Type B pancreatic cell (in vitro differentiated cells): ENCODE measurements around the gene SWAP70. TPM values are rescaled to one million over a fixed set of nuclear protein-coding genes. Genes with fewer than 3 reads are reported as not detected.

ENCODE experiments used
- DNase-seq: peaks from one replicate; pipeline ENCODE4 v3.0.0; 2021; ENCODE audit warnings: mixed read lengths; ENCODE audit not compliant: unreplicated experiment; ENCODE audit errors: extremely low spot score
- H3K27ac Mint-ChIP-seq: 2 replicates; pipeline ENCODE4 v1.8.0; 2021; ENCODE audit warnings: mild to moderate bottlenecking, mixed read lengths
- H3K27me3 Mint-ChIP-seq: 2 replicates; pipeline ENCODE4 v1.8.0; 2021; ENCODE audit warnings: mixed read lengths
- H3K36me3 Mint-ChIP-seq: 2 replicates; pipeline ENCODE4 v1.8.0; 2021; ENCODE audit warnings: mixed read lengths
- H3K4me1 Mint-ChIP-seq: one replicate; pipeline ENCODE4 v1.8.0; 2021; ENCODE audit warnings: mixed read lengths; ENCODE audit not compliant: unreplicated experiment
- H3K4me3 Mint-ChIP-seq: 2 replicates; pipeline ENCODE4 v1.8.0; 2021; ENCODE audit warnings: mild to moderate bottlenecking, mixed read lengths
- H3K9me3 Mint-ChIP-seq: 2 replicates; pipeline ENCODE4 v1.8.0; 2021; ENCODE audit warnings: mixed read lengths
- total RNA-seq: library from RNA; stranded (reverse); gene quantifications from 2 replicates; pipeline ENCODE4 v1.2.1, GENCODE V29; 2021; ENCODE audit warnings: low replicate concordance
- TF ChIP-seq, protein P1 (sequence below): fragments of 200-600 bp; sonication (generic); conservative IDR thresholded peaks from 2 replicates; pipeline ENCODE4 v1.5.0; 2021; ENCODE audit warnings: antibody characterized with exemption, mild to moderate bottlenecking

The SWAP70 gene
- total RNA-seq, 1 donor from 2014 or later = 18.8 TPM

DNA sequence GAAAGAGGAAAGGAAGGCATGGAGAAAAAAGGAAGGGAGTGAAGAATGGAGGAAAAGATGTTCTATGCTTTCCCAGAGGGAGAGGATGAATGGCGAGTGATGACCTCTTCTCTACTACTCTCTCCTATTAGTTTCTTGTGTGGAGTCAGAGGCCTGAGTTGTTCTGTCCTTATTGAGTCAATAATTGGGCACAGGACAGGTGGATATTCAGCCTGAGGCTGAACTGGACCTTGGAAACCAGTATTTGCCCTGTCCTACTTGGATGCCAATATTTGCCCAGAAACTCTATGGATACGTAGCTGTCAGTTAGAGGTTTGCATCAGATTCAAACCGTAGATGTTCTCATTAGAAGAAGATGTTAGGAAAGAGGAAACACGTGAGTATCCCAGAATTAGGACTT is 17.6 kb upstream of the SWAP70 start:
- H3K4me3 Mint-ChIP-seq = no peak overlapping the region
- H3K27me3 Mint-ChIP-seq = no peaks in the 10 kb centered on the region
- TF ChIP-seq, protein P1, sequence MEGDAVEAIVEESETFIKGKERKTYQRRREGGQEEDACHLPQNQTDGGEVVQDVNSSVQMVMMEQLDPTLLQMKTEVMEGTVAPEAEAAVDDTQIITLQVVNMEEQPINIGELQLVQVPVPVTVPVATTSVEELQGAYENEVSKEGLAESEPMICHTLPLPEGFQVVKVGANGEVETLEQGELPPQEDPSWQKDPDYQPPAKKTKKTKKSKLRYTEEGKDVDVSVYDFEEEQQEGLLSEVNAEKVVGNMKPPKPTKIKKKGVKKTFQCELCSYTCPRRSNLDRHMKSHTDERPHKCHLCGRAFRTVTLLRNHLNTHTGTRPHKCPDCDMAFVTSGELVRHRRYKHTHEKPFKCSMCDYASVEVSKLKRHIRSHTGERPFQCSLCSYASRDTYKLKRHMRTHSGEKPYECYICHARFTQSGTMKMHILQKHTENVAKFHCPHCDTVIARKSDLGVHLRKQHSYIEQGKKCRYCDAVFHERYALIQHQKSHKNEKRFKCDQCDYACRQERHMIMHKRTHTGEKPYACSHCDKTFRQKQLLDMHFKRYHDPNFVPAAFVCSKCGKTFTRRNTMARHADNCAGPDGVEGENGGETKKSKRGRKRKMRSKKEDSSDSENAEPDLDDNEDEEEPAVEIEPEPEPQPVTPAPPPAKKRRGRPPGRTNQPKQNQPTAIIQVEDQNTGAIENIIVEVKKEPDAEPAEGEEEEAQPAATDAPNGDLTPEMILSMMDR = no peak
- H3K9me3 Mint-ChIP-seq = no peaks in the 10 kb centered on the region
- H3K4me1 Mint-ChIP-seq = no peaks in the 10 kb centered on the region
- H3K36me3 Mint-ChIP-seq = no peaks in the 10 kb centered on the region
- DNase-seq = no peak
- H3K27ac Mint-ChIP-seq = no peak overlapping the region

DNA sequence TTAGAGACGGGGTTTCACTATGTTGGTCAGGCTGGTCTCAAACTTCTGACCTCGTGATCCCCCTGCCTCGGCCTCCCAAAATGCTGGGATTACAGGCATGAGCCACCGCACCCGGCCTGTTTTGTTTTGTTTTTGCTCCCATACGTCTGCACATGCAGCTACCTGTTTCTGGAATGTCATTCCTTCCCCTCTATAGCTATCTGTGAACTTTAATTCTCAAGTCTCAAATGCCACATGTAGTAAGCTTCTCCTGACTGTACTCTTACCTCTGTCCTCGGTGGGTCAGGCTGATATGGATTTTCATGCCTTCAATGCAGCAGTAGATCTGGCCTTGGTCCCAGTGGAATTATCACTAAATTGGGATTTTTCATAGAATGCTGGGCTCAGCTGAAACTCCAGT is 12.4 kb upstream of the SWAP70 start:
- no peak overlapping the region for H3K4me3 Mint-ChIP-seq
- DNase-seq = no peak
- TF ChIP-seq, protein P1 = no peak
- no peaks in the 10 kb centered on the region for H3K4me1 Mint-ChIP-seq
- H3K36me3 Mint-ChIP-seq = no peaks in the 10 kb centered on the region
- no peaks in the 10 kb centered on the region for H3K27me3 Mint-ChIP-seq
- H3K9me3 Mint-ChIP-seq = no peaks in the 10 kb centered on the region
- H3K27ac Mint-ChIP-seq = no peak overlapping the region

DNA sequence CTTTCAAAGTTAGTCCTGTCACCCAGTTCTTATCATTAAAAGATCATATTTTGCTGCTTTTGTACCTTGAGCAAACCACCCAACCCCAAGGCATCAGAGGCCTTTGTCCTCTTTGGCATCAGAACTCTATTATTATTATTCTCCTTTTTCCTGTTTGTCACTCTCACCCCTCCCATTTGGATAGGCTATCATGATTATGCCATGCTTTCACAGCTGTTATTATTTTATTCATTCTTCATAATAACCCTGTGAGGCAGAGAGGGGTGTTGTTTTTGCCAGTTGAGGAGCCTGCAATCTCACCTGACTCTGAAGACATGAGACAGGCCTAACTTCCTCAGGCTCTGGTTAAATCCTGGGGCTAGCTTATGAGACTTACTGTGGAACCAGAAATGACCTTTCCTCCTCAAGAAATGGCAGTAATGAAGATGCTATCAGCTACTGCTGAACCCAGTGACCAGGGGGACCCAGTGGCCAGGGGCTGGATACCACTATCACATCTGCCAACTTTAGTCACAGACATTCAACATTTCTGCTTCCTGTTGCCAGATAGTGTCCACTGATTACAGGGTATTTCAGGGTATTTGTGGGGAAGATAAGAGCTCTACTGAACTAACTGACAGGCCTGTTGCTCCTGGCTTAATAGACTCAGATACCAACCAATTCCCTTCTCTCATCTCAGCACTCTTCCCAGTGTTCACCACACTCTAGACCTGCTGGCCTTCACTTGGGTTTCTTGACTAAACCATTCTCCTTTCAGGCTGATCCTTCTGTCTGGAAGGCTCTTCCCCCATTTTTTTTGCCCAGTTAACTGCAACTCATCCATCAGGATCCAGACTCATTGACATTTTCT is 11.8 kb upstream of the SWAP70 start:
- TF ChIP-seq, protein P1 = no peak
- Mint-ChIP-seq H3K36me3 (no peaks in the 10 kb centered on the region), H3K4me3 (no peak overlapping the region), H3K27me3 (no peaks in the 10 kb centered on the region), H3K9me3 (no peaks in the 10 kb centered on the region), H3K27ac (no peak overlapping the region), H3K4me1 (no peaks in the 10 kb centered on the region)
- DNase-seq = no peak

DNA sequence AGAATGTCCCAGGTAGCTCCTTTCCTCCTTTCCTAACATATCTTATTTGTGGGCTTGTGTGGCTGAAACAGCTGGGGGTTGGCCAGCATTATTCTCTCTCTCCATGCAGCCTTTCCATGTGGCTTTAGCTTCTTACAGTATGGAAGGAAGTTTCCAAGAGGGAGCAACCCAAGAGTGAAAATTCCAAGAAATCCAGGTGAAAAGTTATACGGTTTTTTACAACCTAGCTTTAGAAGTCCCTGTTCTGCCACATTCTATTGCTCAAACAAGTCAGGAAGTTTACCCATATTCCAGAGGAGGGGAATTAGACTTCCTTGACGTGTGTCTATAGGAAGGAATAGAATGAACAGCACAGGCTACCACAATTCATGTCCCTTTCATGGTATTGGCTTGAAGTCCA is 10.0 kb upstream of the SWAP70 start:
- H3K27me3 Mint-ChIP-seq = no peaks in the 10 kb centered on the region

DNA sequence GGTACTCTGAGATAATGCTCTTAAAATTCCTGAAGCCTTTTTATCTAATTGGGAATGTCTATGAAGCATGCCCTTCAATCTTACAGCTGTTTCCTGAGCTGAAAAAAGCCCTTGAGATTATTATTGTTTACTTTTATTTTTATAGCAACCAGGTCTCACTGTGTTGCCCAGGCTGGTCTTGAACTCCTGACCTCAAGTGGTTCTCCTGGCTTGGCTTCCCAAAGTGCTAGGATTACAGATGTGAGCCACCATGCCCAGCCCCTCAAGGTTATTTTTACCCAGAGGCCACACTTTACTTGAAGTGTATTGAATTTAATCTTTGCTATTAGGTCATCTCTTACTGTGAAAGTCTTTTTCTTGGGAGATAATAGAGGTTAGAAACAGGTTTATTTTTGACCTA is 7.0 kb upstream of the SWAP70 start:
- Mint-ChIP-seq H3K27ac (no peak overlapping the region), H3K27me3 (no peaks in the 10 kb centered on the region), H3K4me1 (no peaks in the 10 kb centered on the region), H3K4me3 (no peak overlapping the region), H3K9me3 (no peaks in the 10 kb centered on the region), H3K36me3 (peaks cover 3% of the 10 kb centered on the region)
- TF ChIP-seq, protein P1 = no peak
- DNase-seq = no peak

More for the DNA sequence above, 10.0 kb upstream of the SWAP70 start:
- Mint-ChIP-seq H3K4me3 (no peak overlapping the region), H3K4me1 (no peaks in the 10 kb centered on the region), H3K36me3 (no peaks in the 10 kb centered on the region), H3K27ac (no peak overlapping the region), H3K9me3 (no peaks in the 10 kb centered on the region)
- DNase-seq = no peak
- TF ChIP-seq, protein P1 = no peak
